Stomach (tissue), 9 donors: Measurements from ENCODE around the gene VPS45. TPM values are rescaled to one million over a fixed set of nuclear protein-coding genes. Genes with fewer than 3 reads are reported as not detected.

Source experiments
- DNase-seq, 2 donors: peaks; one replicate each; pipeline versions ENCODE4 v3.0.0 to v3.0.0-alpha.2; 2013 to 2019
- H3K27ac ChIP-seq, 5 donors: fragments of 200-600 bp in 4 of 5; sonication (generic) in 4 of 5; one replicate each; pipeline ENCODE4 v1.5.1; 2013 to 2019; ENCODE audit warnings: mild to moderate bottlenecking in 1 of 5, moderate library complexity in 1 of 5
- H3K27me3 ChIP-seq, 3 donors: fragments of 200-600 bp; sonication (generic); one replicate each; pipeline ENCODE4 v1.5.1; 2017 to 2019; ENCODE audit warnings: mixed run types in 1 of 3
- H3K36me3 ChIP-seq, 4 donors: fragments of 200-600 bp; sonication (generic); 1 replicate in 3 of 4; 2 replicates in 1 of 4; pipeline ENCODE4 v1.5.1; 2016 to 2019
- H3K4me1 ChIP-seq, 4 donors: fragments of 200-600 bp; sonication (generic); one replicate each; pipeline ENCODE4 v1.5.1; 2016 to 2019
- H3K4me3 ChIP-seq, 4 donors: fragments of 200-600 bp; sonication (generic) in 3 of 4; one replicate each; pipeline ENCODE4 v1.5.1; 2016 to 2019; ENCODE audit warnings: mild to moderate bottlenecking in 1 of 4
- H3K9me3 ChIP-seq, 4 donors: fragments of 200-600 bp; sonication (generic); one replicate each; pipeline ENCODE4 v1.5.1; 2016 to 2019
- CTCF ChIP-seq, 7 experiments: fragments of 450-650 bp in 4 of 7; fragments of 200-600 bp in 3 of 7; sonication (generic) in 3 of 7; IDR thresholded peaks; one replicate each; pipeline ENCODE4 v1.5.1; 2016 to 2019; ENCODE audit warnings: antibody characterized with exemption in 7 of 7, control low read depth in 2 of 7, mild to moderate bottlenecking in 1 of 7
- EP300 ChIP-seq: sonication (generic); formaldehyde crosslinking; IDR thresholded peaks from one replicate; pipeline ENCODE4 v1.6.1; 2017; ENCODE audit warnings: antibody characterized with exemption
- POLR2A ChIP-seq, 4 donors: fragments of 450-650 bp; IDR thresholded peaks; one replicate each; pipeline ENCODE4 v1.6.1; 2016; ENCODE audit warnings: antibody characterized with exemption in 4 of 4, control low read depth in 2 of 4, mild to moderate bottlenecking in 1 of 4, moderate library complexity in 1 of 4
- POLR2AphosphoS5 ChIP-seq, 3 donors: sonication (generic); formaldehyde crosslinking; IDR thresholded peaks; one replicate each; pipeline ENCODE4 v1.6.1; 2016; ENCODE audit warnings: antibody characterized with exemption in 3 of 3
- WGBS, 5 donors: extraction: QIAGEN DNeasy Blood & Tissue Kit in 3 of 5; methylation state at CpG; one replicate each; pipeline versions ENCODE4 v1.1.5 to v1.1.7; 2013 to 2018; 5-methylcytosine and 5-hydroxymethylcytosine counted together
- intact Hi-C: fragments of 100-400 bp; cut with DNase I; formaldehyde crosslinking; loops from one replicate; pipeline ENCODE4 v1.15.1; 2023; ENCODE audit warnings: low total_unique reads
- polyA plus RNA-seq, 3 donors: library from polyadenylated mRNA; stranded (reverse); fragments of 200-250 nt; gene quantifications; one replicate each; pipeline ENCODE4 v1.2.3, GENCODE V29; 2013
- total RNA-seq, 5 donors: library from RNA; depleted of rRNA; stranded (reverse); fragments of >200 nt; gene quantifications; one replicate each; pipeline versions ENCODE4 v1.1.0 to v1.2.3, GENCODE V29; 2014 to 2016
- donor health status: healthy with polysubstance abuse.
- donor health status: Bipolar disorder and iron deficiency.
- donor health status: healthy.

Gene VPS45
- total and polyA plus RNA-seq, 8 donors: 13.3 to 69.9 (median 30.5) TPM

GRCh38 chr1:150150133-150151021 lies 82.8 kb downstream of the VPS45 start:
- Histone ChIP-seq H3K27ac (peak overlapping the region; percentile 85 to 98 (median 93)), H3K4me3 (peak overlapping the region; percentile 65 to 77 (median 68)), H3K27me3 (peaks cover 0 to 5% (median 4%) of the 10 kb centered on the region in 3 donors), H3K9me3 (no peaks in the 10 kb centered on the region), H3K4me1 (peaks cover 20 to 71% (median 43%) of the 10 kb centered on the region in 4 donors), H3K36me3 (peaks cover 15 to 20% (median 16%) of the 10 kb centered on the region in 4 donors)
- DNase-seq: peak in 1 of 2 donors; percentile 76
- WGBS, 5 donors: 2 to 3% (median 2%) methylated on average over 58 to 114 of the region's 114 CpGs
- intact Hi-C loops: no loop called here
- TF ChIP-seq POLR2A (IDR thresholded peaks at IDR 0.05) (no peak), EP300 (no peak), POLR2AphosphoS5 (IDR thresholded peaks at IDR 0.05) (no peak), CTCF (IDR thresholded peaks at IDR 0.05) (no peak)

GRCh38 chr1:150151291-150152181 lies 84.0 kb downstream of the VPS45 start:
- peaks cover 0 to 5% (median 4%) of the 10 kb centered on the region in 3 donors for H3K27me3 ChIP-seq
- peak overlapping the region; percentile 44 to 98 (median 93) for H3K27ac ChIP-seq
- intact Hi-C loops: no loop called here
- peaks cover 22 to 31% (median 27%) of the 10 kb centered on the region in 4 donors for H3K36me3 ChIP-seq
- TF ChIP-seq POLR2AphosphoS5 (IDR thresholded peaks at IDR 0.05) (peak in 2 of 3 donors; percentile 28 to 39), EP300 (no peak)
- peaks cover 20 to 83% (median 47%) of the 10 kb centered on the region in 4 donors for H3K4me1 ChIP-seq
- peak overlapping the region; percentile 65 to 77 (median 68) for H3K4me3 ChIP-seq
- no peaks in the 10 kb centered on the region for H3K9me3 ChIP-seq
- peak; percentile 31 to 65 for DNase-seq
- WGBS, 5 donors: 45 to 65% (median 51%) methylated on average over 15 of the region's 15 CpGs

GRCh38 chr1:150152182-150152536 lies 84.6 kb downstream of the VPS45 start:
- H3K36me3 ChIP-seq: peaks cover 21 to 37% (median 33%) of the 10 kb centered on the region in 4 donors
- intact Hi-C loops: no loop called here
- WGBS, 5 donors: 62 to 83% (median 75%) methylated on average over 2 of the region's 2 CpGs
- DNase-seq: peak in 1 of 2 donors; percentile 34
- peak overlapping the region; percentile 65 to 77 (median 68) for H3K4me3 ChIP-seq
- peak overlapping the region; percentile 36 to 98 (median 93) for H3K27ac ChIP-seq
- H3K9me3 ChIP-seq: no peaks in the 10 kb centered on the region
- peaks cover 20 to 88% (median 50%) of the 10 kb centered on the region in 4 donors for H3K4me1 ChIP-seq
- no peak for TF ChIP-seq POLR2A (IDR thresholded peaks at IDR 0.05)
- TF ChIP-seq POLR2AphosphoS5 (IDR thresholded peaks at IDR 0.05): peak in 2 of 3 donors; percentile 35 to 46
- TF ChIP-seq CTCF (IDR thresholded peaks at IDR 0.05): no peak
- peak; percentile 10 for TF ChIP-seq EP300
- peaks cover 0 to 5% (median 4%) of the 10 kb centered on the region in 3 donors for H3K27me3 ChIP-seq

GRCh38 chr1:150152772-150153456 lies 85.3 kb downstream of the VPS45 start:
- H3K4me1 ChIP-seq: peaks cover 20 to 87% (median 51%) of the 10 kb centered on the region in 4 donors
- intact Hi-C loops: no loop called here
- no peaks in the 10 kb centered on the region for H3K9me3 ChIP-seq
- peak overlapping the region in 3 of 4 donors; percentile 17 to 77 (median 18) for H3K4me3 ChIP-seq
- TF ChIP-seq EP300 (no peak), POLR2AphosphoS5 (IDR thresholded peaks at IDR 0.05) (peak in 2 of 3 donors; percentile 35 to 58), CTCF (IDR thresholded peaks at IDR 0.05) (no peak)
- H3K36me3 ChIP-seq: peaks cover 24 to 45% (median 41%) of the 10 kb centered on the region in 4 donors
- peak overlapping the region in 4 of 5 donors; percentile 93 to 98 (median 94) for H3K27ac ChIP-seq
- peaks cover 0 to 5% (median 4%) of the 10 kb centered on the region in 3 donors for H3K27me3 ChIP-seq
- WGBS, 5 donors: 69 to 85% (median 82%) methylated on average over 8 of the region's 8 CpGs
- no peak for DNase-seq
